AG08395 (cell line): Measurements from ENCODE around the gene FAM210A.
A peak's percentile ranks its signal among the peaks of the same experiment; 100 is the strongest.
"Not testable (repeated sequence)": the region's sequence is repeated elsewhere in the genome, so short reads cannot be mapped to it uniquely, and the experiment has no call there.

ENCODE experiments used
- DNase-seq: peaks from one replicate; pipeline ENCODE4 v3.0.0; 2012; ENCODE audit warnings: mixed read lengths, low spot score

Gene FAM210A, protein sequence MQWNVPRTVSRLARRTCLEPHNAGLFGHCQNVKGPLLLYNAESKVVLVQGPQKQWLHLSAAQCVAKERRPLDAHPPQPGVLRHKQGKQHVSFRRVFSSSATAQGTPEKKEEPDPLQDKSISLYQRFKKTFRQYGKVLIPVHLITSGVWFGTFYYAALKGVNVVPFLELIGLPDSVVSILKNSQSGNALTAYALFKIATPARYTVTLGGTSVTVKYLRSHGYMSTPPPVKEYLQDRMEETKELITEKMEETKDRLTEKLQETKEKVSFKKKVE

GRCh38 chr18:13726232-13726971, at the start of gene FAM210A, which contains the start of gene RNMT:
Gene FAM210A, minus strand, starts transcription at chr18:13726558. Its CDS starts 44,481 bp downstream, at chr18:13682077.
Gene RNMT, plus strand, starts transcription at chr18:13726673. Its CDS starts 4,845 bp downstream, at chr18:13731518.
- DNase-seq: peak; percentile 95

DNA sequence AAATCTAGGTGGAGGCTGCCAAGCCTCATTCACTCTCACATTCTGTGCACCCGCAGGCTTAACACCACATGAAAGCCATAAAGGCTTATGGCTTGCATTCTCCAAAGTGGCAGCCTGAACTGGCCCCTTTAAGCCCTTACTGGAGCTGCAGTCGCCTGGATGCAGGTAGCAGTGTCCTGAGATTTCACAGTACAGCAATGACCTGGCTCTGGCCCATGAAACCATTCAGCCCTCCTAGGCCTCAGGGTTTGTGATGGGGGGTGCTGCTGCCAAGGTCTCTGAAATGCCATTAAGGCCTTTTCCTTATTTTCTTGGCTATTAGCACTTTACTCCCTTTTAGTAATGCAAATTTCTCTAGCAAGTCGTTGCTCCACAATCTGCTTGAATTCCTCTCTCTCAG, 48.7 kb upstream of the FAM210A start:
- DNase-seq: no peak

DNA sequence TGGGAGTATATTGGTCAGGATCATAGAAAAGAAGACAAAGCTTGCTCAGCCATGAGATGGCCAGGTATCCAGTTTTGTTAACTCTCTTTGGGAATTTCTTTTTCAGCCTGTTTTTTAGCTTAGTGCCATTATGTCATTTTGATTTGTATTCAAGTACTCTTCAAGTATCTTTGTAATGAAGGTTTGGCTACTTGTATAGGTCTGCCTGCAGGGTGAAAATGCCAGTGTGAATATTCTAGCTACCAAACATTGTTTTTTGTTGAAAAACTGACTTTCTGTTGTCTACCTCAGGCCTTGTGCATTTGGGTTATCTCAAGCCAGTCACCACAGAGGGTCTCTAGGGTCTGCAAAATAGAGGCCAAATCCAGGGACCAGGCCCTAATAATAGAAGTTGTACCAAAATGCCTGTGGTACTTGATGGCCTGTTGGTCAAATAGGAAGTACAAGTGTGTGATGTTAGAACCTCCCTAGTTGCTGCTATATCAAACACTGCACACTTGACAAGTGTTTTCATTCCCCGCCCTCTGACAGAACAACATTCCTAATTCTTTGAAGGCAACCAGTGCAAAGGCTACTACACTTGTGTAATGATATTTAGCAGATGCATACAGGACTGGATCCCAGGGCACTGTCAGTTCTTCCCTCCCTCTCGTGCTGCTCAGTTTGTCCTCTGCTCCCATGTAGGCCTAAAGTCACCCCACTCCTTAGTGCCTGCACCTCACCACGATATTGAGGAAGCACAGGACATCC, 36.5 kb upstream of the FAM210A start:
- no peak for DNase-seq

DNA sequence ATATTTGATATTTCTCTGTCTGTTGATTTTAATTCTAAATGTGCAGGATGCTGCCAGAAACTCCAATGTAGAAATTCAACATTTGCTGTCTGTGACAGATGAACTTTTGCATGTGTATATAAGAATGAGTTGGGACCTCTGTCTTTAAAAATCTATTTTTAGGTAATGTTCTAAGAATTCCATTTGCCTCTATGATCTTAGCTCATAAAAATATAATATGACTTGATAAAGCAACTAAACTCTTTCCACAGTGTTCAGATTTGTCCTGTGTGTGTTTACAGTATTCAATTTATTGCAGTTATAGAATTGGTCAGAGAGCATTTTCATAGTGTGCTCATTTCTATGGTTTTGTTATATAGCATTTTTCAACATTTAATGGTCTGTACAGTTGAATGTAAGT, 33.7 kb upstream of the FAM210A start:
- no peak for DNase-seq

- no peak for DNase-seq
These were observed 32.3 kb upstream of the FAM210A start for GRCh38 chr18:13758622-13759021.

DNA sequence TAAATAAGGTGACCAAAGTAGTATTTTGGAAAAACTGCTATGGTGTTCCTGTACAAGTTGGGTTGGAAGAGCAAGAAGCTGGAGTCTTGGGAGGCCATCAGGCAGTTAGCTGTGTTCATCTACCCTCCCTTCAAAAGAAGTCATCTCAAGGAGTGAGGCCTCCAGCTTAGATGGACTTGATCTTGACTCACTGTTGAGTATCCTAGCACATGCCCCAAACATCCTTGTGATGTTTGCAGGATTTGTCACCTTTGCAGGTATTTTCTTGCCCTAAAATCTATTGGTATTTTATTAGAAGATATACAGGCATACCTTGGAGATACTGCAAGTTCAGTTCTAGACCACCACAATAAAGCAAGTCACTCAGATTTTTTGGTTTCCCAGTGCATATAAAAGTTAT, 30.3 kb upstream of the FAM210A start:
- DNase-seq: no peak

GRCh38 chr18:13756261-13756660, 29.9 kb upstream of the FAM210A start:
- DNase-seq: no peak

- not testable (repeated sequence) for DNase-seq
These were observed 25.2 kb upstream of the FAM210A start for GRCh38 chr18:13751599-13751998.

- no peak for DNase-seq
These were observed 20.3 kb upstream of the FAM210A start for GRCh38 chr18:13746633-13747032.

DNA sequence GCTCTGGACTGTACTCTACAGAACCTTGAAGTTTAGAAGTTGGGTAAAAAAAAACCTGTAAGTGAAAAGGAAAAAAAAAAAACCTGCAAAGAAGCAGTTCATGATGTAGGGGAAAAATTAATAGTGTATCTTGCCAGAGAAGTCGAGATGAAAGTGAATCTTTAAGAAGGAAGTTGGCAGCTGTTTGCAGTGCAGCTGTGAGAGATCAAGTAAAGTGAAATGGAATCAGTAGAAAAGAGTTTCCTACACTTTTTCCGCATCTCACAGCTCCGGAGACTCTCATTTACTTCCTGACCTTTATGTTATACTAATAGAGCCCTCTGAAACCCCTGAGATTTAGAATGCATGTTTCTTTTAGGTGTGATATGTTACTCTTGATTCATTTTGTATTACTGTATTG, 19.3 kb upstream of the FAM210A start:
- no peak for DNase-seq

GRCh38 chr18:13735681-13736080, 9.3 kb upstream of the FAM210A start:
- no peak for DNase-seq

GRCh38 chr18:13730481-13730880, 4.1 kb upstream of the FAM210A start:
- DNase-seq: no peak

GRCh38 chr18:13726972-13727331, 594 bp upstream of the FAM210A start:
- peak; percentile 35 for DNase-seq

DNA sequence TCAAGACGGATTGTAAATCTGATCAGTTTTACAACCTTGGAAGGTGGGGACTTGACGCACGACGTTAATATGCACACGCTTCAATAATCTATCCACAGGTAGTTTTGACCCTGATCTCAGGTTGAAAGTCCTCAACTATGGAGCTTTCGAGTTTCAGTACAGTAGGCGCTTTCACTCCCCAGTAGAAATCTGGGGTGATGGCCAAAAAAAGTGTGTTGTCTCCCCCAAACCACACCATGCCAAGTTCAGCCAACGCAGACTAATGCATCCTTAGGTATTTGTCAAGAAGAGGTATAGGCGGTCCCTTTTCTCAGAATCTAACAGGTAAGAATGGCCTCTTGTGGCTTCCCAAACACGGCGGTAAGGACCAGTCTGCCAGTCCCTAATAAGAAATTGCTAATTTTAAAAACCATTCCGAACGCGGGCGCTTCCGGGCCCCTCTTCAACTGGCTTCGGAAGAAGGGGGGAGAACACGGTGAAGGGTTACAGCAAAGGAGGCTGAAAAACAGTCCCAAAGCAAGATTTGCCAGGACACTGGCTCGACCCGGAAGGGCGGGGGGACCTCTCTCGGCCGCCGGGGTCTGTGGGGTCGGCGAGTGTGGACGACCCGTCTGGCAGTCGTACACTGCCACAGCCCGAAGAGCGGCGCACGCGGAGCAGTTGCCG, 659 bp downstream of the FAM210A start:
- peak; percentile 16 for DNase-seq

GRCh38 chr18:13720847-13721246, 5.5 kb downstream of the FAM210A start:
- DNase-seq: no peak

GRCh38 chr18:13720123-13720522, 6.2 kb downstream of the FAM210A start:
- DNase-seq: no peak

GRCh38 chr18:13716916-13717315, 9.4 kb downstream of the FAM210A start:
- DNase-seq: no peak

DNA sequence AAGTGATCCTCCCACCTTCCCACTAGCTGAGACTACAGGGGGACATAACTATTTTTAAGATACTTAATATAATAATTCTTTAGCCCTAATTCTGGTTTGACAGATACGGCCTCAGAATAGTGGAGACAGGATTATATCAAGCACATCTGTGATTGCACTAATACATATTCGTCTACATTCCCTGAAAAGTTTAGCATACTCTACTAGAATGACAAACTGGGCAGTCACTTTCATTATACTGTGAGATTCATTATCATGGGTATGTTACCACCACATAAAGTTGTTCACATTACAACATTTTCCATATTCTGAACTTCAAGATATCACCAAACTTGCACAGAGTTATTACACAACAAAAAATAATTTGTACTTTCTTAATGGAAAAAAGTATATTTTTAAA, 11.0 kb downstream of the FAM210A start:
- no peak for DNase-seq

DNA sequence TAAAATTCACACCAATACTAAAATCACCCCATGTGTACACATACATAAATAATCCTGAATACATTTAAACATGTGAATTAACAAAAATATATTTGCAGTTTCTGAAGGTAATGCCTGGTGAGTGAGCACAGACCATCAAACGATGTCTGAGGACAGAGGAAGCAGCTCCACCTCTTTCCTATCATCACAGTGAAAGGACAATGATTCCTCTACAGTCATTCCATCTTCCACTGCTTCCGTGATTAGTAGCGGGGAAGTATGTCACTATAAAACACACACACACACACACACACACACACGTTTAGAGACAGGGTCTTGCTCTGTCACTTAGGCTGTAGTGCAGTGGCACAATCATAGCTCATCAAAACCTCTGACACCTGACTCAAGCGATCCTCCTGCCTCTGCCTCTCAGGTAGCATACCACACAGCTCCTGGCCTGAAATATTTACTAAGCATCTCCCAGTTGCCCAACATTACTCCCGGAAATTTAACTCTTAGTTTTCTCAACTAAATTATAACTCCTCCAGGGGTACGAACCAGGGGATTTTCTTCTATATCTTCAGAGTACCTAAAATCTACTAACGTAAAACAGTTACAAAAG, 12.8 kb downstream of the FAM210A start:
- no peak for DNase-seq

DNA sequence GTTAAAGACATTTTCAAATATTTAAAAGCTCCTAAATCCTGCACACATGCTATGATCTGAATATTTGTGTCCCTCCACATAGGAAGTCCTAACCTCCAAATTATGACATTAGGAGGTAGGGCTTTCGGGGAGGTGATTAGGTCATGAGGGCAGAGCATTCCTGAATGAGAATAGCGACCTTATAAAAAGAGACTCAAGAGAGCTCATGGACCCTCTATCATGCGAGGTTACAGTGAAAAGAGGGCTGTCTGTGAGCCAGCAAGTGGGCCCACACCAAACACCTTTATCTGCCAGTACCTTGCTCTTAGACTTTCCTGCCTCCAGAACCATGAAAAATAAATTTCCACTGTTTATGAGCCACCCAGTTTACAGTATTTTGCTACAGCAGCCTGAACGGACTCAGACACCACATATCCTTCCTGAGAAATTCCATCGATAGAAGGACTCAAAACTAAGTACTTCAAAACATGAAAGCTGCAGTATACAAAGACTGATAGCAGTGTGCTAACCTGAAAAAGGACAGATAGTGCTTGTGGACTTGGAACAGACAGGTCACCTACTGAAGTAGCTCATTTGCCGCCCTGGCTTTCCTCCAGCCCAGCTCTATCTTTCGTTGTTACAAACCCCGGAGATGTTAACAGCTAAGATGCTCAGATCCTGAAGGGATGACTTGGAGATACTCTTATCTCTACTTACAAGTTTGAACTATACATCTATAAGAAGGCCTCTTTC, 13.8 kb downstream of the FAM210A start:
- DNase-seq: no peak

DNA sequence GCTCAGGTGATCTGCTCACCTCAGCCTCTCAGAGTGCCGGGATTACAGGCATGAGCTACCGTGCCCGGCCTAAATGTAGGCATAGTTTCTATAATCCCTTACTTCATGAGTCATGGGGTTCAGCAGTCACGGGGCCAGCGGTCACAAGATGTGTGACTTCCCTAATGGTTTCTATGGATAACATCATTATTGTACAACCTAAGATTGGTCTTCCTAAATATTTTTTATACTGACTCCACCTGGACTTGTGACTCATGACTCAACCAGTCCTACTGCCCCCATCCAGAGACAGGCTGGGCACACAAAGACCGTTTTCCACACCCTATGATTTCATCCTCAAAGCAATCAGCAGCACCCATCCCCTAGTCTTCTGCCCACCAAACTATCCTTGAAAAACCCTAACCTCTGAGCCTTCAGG, 15.9 kb downstream of the FAM210A start:
- no peak for DNase-seq
